Activated CD8-positive, alpha-beta memory T cell treated with anti-CD3 and anti-CD28 coated beads for 36 hours (primary cell): Measurements from ENCODE around the gene MYO5C. TPM values are rescaled to one million over a fixed set of nuclear protein-coding genes. Genes with fewer than 3 reads are reported as not detected.
"Not testable (repeated sequence)": the region's sequence is repeated elsewhere in the genome, so short reads cannot be mapped to it uniquely, and the experiment has no call there.

ENCODE experiments used
- CTCF ChIA-PET: fragments of 350-600 bp; sonication (Branson Sonifier 250); formaldehyde crosslinking; loops from one replicate; lab custom pipeline; 2021; ENCODE audit warnings: antibody characterized with exemption; lab: Charles Lee
- POLR2A ChIA-PET: fragments of 350-600 bp; sonication (Branson Sonifier 250); formaldehyde crosslinking; loops from one replicate; lab custom pipeline; 2021; ENCODE audit warnings: antibody characterized with exemption; lab: Charles Lee
- total RNA-seq, 2 experiments: library from RNA; stranded (reverse); gene quantifications; one replicate each; pipeline ENCODE4 v1.2.3, GENCODE V29; 2021

The MYO5C gene
- total RNA-seq, 2 experiments from 2014 or later, result 0.17 to 0.23 TPM

- ChIA-PET CTCF (interaction anchor here (0.7 to 0.8 kb wide), 3 partner anchors 12 to 441 kb away, joined by 3 read pairs; partner anchors contain the start of gene LYSMD2), POLR2A (interaction anchor here (1.3 to 2.1 kb wide), 2 partner anchors 207 to 442 kb away, joined by 3 to 9 read pairs; partner anchors contain the start of gene LEO1)
These were observed 116.8 kb downstream of the MYO5C start for GRCh38 chr15:52178765-52179164.

DNA sequence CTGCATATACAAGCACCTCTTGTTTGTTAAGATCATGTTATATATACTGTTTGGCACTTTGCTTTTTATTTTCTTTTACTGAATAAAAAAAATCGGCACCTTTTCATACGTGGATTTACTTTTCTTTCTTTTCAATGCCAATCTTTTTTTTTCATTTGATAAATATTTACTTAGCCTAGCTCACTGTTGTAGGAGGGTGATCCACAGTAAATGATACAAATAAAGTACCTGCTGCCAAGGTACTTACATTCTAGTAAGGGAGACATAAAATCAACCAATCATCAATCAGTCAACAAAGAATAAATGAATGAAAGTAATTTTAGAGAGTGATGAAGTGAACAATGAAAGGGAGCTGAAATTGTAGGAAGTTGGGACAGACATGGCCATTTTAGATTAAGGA is 122.7 kb downstream of the MYO5C start:
- CTCF ChIA-PET, result interaction anchor here (0.8 to 1.8 kb wide), 2 partner anchors 9 to 35 kb away, joined by 3 read pairs; no protein-coding TSS in a partner anchor
- POLR2A ChIA-PET, result no interaction called here

DNA sequence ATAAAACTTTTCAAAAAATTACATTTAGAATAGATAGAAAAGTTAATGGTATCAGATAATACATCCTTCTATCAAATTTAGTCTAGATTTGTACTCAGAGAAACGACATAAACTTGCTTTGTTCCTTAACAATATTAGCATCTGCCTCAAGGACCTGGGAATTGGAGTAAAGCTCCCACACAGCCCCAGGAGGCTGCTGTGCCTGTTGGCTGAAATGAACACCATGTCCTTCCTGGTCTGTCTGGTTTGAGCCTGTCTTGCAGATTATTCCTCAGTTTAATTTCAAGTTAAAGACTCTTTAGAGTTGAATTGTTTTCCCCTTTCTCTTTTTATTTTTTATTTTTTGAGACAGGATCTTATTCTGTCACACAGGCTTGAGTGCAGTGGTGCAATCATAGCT is 123.8 kb downstream of the MYO5C start:
- ChIA-PET POLR2A (interaction anchor here (0.5 kb wide), 1 partner anchor 48 kb away, joined by 3 read pairs; no protein-coding TSS in a partner anchor), CTCF (no interaction called here)

DNA sequence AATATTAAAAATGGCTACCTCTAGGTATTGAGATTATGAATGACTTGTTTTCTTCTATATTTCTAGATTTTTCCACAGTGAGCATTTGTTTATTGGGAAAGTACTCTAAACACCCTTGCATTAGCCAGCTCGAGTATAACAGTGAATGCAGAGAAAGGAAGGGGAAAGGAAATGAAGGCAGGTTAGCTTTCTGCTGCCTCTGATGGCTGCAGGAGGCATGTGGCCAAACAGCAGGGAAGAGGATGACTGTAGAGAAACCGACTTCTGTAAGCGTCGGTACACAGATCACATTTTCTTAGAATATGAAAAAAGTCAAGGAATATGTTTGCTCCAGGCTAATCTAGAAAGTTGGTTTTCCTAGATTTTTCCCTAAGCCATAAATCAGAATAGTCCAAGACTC is 124.2 kb downstream of the MYO5C start:
- CTCF ChIA-PET, result interaction anchor here (0.7 to 1.2 kb wide), 5 partner anchors 35 to 94 kb away, joined by 3 read pairs; no protein-coding TSS in a partner anchor
- POLR2A ChIA-PET, result interaction anchor here (0.5 to 0.6 kb wide), 2 partner anchors 49 to 137 kb away, joined by 3 read pairs; no protein-coding TSS in a partner anchor

GRCh38 chr15:52170199-52170598 is 125.4 kb downstream of the MYO5C start:
- ChIA-PET POLR2A (interaction anchor here (0.7 kb wide), 2 partner anchors 83 to 470 kb away, joined by 10 read pairs; no protein-coding TSS in a partner anchor), CTCF (interaction anchor here (1.1 to 1.2 kb wide), 2 partner anchors 39 to 93 kb away, joined by 3 read pairs; no protein-coding TSS in a partner anchor)

GRCh38 chr15:52165494-52166131 is 130.0 kb downstream of the MYO5C start:
- POLR2A ChIA-PET, result interaction anchor here (0.5 kb wide), 1 partner anchor 254 kb away, joined by 3 read pairs; no protein-coding TSS in a partner anchor
- CTCF ChIA-PET, result not testable (repeated sequence)

GRCh38 chr15:52164631-52165265 is 130.9 kb downstream of the MYO5C start:
- ChIA-PET POLR2A (interaction anchor here (0.5 kb wide), 1 partner anchor 253 kb away, joined by 3 read pairs; no protein-coding TSS in a partner anchor), CTCF (interaction anchor here (0.7 kb wide), 2 partner anchors 136 to 399 kb away, joined by 3 read pairs; no protein-coding TSS in a partner anchor)

- CTCF ChIA-PET, result interaction anchor here (0.7 to 1.3 kb wide), 5 partner anchors 10 to 103 kb away, joined by 3 to 5 read pairs (median 3); no protein-coding TSS in a partner anchor
- POLR2A ChIA-PET, result no interaction called here
These were observed 132.0 kb downstream of the MYO5C start for GRCh38 chr15:52163321-52164190.

DNA sequence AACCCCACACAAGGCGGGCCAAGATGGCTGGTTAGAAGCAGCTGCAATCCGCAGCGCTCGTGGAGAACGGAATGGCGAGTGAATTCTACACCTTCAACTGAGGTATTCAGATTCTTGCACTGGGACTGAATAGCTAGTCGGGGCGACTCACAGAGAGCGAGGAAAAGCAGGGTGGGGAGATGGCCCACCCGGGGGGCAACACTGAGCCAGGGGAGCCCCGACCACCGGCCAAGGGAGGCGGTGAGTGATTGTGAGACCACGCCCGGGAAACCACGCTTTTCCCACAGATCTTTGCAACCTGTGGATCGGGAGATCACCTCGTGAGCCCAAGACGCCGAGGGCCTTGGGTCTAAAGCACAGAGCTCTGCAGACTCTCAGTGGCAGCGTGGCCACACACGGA is 132.7 kb downstream of the MYO5C start:
- ChIA-PET CTCF (interaction anchor here (0.9 to 1.3 kb wide), 2 partner anchors 11 to 16 kb away, joined by 3 read pairs; no protein-coding TSS in a partner anchor), POLR2A (no interaction called here)

GRCh38 chr15:52162260-52162659 is 133.3 kb downstream of the MYO5C start:
- POLR2A ChIA-PET, result no interaction called here
- CTCF ChIA-PET, result interaction anchor here (0.6 to 1.1 kb wide), 2 partner anchors 46 to 113 kb away, joined by 3 to 4 read pairs; no protein-coding TSS in a partner anchor

GRCh38 chr15:52161406-52161966 is 134.1 kb downstream of the MYO5C start:
- ChIA-PET CTCF (interaction anchor here (0.6 to 1.1 kb wide), 2 partner anchors 47 to 112 kb away, joined by 3 to 4 read pairs; no protein-coding TSS in a partner anchor), POLR2A (no interaction called here)

GRCh38 chr15:52159645-52160044 is 136.0 kb downstream of the MYO5C start:
- POLR2A ChIA-PET, result no interaction called here
- CTCF ChIA-PET, result interaction anchor here (1.0 kb wide), 1 partner anchor 21 kb away, joined by 3 read pairs; no protein-coding TSS in a partner anchor

DNA sequence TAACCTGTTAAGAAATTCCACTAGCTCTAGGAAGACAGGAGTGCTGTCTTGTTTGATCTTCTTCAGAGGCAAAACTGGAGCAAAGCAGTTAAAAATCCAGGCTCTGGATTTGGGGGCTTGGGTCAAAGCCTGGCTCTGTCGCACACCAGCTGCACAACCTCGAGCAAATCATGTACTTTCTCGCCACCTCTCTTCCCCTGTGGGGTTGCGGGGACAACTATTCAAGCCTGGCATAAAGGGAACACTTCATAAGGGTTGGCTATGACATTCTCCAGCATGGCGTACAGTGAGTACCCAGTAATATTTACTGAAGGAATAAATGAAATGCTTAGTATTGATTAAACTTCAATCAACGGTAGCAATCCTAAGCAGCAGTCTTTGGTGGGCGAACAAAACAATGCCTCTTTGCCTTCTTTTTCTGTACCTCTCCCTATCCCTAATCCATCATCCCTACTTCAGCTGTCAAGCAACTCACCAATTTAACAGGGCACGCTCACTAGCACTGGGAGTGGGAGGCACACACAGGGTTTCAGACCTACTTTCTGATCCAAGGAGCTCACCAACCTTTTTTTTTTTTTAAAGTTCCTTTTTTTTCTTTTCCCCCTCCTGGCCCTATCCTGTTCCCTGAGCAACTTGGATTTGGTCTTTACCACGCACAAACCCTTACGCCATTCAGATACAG is 137.4 kb downstream of the MYO5C start:
- ChIA-PET CTCF (interaction anchor here (1.0 to 2.0 kb wide), 2 partner anchors 19 to 111 kb away, joined by 3 to 4 read pairs; no protein-coding TSS in a partner anchor), POLR2A (no interaction called here)

GRCh38 chr15:52155878-52156277 is 139.7 kb downstream of the MYO5C start:
- CTCF ChIA-PET, result interaction anchor here (0.6 kb wide), 1 partner anchor 17 kb away, joined by 3 read pairs; no protein-coding TSS in a partner anchor
- POLR2A ChIA-PET, result no interaction called here

GRCh38 chr15:52154896-52155865 is 140.4 kb downstream of the MYO5C start:
- ChIA-PET POLR2A (no interaction called here), CTCF (interaction anchor here (1.8 kb wide), 1 partner anchor 73 kb away, joined by 4 read pairs; no protein-coding TSS in a partner anchor)
